ENCODE data around the gene UBASH3A.

DNA sequence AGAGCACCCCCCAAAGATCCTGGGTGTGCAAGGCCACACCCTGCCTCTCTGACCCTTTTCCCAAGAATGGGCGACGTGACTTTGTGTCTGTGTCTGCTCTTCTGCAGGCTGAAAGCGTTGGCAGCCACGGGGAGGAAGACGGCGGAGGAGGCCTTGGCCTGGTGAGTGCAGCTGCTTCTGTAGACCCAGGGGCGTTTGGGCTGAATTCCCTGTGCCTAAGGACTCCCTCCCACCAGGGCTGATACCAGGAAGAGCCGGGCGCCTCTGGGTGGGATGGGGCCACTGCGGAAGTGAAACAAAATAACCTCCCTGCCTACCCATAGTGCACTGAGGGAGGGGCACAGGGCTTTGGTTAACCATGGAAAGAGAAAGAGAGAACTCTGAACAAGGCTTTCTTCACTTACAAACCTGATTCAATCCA is 2.5 kb downstream of the UBASH3A start:
- TF ChIP-seq, protein P1, sequence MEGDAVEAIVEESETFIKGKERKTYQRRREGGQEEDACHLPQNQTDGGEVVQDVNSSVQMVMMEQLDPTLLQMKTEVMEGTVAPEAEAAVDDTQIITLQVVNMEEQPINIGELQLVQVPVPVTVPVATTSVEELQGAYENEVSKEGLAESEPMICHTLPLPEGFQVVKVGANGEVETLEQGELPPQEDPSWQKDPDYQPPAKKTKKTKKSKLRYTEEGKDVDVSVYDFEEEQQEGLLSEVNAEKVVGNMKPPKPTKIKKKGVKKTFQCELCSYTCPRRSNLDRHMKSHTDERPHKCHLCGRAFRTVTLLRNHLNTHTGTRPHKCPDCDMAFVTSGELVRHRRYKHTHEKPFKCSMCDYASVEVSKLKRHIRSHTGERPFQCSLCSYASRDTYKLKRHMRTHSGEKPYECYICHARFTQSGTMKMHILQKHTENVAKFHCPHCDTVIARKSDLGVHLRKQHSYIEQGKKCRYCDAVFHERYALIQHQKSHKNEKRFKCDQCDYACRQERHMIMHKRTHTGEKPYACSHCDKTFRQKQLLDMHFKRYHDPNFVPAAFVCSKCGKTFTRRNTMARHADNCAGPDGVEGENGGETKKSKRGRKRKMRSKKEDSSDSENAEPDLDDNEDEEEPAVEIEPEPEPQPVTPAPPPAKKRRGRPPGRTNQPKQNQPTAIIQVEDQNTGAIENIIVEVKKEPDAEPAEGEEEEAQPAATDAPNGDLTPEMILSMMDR (IDR thresholded peaks at IDR 0.05) = no peak
- TF ChIP-seq POLR2A (IDR thresholded peaks at IDR 0.05) (no peak), EP300 (IDR thresholded peaks at IDR 0.05) (no peak)
